Measurements from ENCODE around the gene SMPD4.
"Not testable (repeated sequence)": the region's sequence is repeated elsewhere in the genome, so short reads cannot be mapped to it uniquely, and the experiment has no call there.

DNA sequence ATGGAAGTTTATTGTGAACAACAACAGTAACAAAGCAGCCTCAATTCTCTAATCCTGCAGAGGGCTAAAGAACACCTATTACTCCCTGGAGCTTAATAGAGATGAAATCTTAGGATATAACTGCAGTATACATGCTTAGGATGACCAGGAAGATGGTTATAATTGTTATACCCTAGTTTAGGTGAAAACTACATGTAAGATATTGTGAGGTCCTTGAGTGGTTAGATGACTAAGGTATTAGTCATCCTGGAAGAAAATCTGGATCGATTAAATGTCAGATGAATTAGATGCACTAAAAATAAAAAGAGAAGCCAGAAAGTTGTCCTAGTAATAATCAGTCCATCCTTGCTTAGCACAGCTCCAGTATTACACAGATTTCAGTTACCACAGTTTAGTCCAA, 39.1 kb upstream of the SMPD4 start:
- not testable (repeated sequence) for TF ChIP-seq CTCF (IDR thresholded peaks at IDR 0.05; ENCODE audit: insufficient read depth, low read length, poor library complexity, severe bottlenecking); EZH2phosphoT487 (conservative IDR thresholded peaks at IDR 0.05; ENCODE audit: low read length)
